ENCODE data around the gene IQUB. TPM values are rescaled to one million over a fixed set of nuclear protein-coding genes. Genes with fewer than 3 reads are reported as not detected.

IQUB gene
- total and polyA plus RNA-seq, 8 donors, result 0.87 to 3.8 (median 2.1) TPM

DNA sequence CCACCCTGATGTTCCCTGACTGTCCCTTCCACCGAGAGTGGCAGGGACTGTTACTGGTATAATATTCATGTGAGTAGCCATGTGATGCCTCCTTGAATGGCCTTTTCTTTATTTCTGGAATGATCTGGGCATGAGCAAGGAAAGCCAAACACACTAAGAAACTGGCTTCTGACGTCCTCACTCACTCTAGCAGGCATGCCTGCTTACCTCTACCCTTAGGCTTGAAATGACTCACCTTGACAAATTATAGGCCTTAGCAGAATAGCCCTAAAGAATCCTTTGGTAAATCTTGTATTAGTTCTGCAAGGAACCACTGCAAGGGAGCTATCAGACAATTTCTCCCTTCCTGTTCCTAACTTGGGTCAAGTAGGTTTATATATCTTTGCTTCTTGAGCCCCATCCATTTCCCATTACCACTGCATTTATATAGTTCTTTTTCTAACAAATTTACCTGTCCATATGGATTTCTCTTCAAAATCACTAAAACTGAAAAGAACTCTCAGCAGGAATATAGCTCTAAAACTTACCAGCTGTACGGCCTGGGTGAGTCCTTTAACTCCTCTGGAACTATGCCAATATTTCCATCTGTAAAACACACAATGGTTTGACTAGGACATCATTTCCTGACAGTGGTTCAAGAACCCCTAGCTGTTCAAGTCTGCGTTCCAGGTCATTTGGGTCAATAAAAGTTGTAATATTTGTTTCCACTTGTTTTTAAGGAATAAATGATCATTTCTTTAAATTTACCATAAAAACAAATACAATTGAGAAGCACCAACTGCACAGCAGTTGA, 36.2 kb upstream of the IQUB start:
- H3K27me3 ChIP-seq, result no peaks in the 10 kb centered on the region
- H3K4me1 ChIP-seq, result no peaks in the 10 kb centered on the region
- TF ChIP-seq, protein P1, sequence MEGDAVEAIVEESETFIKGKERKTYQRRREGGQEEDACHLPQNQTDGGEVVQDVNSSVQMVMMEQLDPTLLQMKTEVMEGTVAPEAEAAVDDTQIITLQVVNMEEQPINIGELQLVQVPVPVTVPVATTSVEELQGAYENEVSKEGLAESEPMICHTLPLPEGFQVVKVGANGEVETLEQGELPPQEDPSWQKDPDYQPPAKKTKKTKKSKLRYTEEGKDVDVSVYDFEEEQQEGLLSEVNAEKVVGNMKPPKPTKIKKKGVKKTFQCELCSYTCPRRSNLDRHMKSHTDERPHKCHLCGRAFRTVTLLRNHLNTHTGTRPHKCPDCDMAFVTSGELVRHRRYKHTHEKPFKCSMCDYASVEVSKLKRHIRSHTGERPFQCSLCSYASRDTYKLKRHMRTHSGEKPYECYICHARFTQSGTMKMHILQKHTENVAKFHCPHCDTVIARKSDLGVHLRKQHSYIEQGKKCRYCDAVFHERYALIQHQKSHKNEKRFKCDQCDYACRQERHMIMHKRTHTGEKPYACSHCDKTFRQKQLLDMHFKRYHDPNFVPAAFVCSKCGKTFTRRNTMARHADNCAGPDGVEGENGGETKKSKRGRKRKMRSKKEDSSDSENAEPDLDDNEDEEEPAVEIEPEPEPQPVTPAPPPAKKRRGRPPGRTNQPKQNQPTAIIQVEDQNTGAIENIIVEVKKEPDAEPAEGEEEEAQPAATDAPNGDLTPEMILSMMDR (IDR thresholded peaks at IDR 0.05), result no peak
- H3K9me3 ChIP-seq, result no peaks in the 10 kb centered on the region
- ATAC-seq (no peak), DNase-seq (no peak)
- H3K27ac ChIP-seq, result no peak overlapping the region
- H3K36me3 ChIP-seq, result no peaks in the 10 kb centered on the region
- no peak overlapping the region for H3K4me3 ChIP-seq
- intact Hi-C loops (cut with DNase I), result no loop called here

DNA sequence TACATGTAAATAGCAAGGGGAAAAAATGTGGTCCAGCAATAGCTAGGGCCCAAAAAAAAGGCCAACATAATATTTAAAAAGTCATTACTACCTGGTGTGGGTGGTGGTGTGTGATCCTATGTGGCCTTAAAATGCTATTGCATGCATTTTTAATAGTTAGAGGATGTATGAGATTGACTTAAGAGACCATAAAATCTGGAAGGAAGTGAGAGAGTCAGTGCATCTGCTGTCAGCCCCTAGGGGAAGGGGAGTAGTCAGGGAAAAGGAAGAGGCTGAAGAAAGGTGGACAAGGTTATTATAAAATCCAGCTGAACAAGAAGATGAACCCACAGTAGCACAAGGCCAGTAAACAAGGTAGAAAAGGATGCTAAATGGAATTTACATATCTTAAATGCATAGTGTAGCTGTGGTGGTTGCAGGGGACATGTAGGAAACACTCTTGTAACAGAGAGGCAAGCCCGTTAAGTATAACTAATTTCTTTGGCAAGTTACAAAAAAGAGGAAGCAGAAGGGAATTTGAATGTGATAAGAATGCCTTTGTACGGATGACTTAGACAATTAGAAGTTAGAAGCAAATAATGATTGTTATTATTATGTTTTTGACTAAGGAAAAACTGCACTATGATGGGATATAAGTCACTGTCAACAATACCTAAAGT, 35.1 kb upstream of the IQUB start:
- ATAC-seq, result no peak
- Histone ChIP-seq H3K4me3 (no peak overlapping the region), H3K27ac (no peak overlapping the region), H3K27me3 (no peaks in the 10 kb centered on the region), H3K36me3 (no peaks in the 10 kb centered on the region), H3K9me3 (no peaks in the 10 kb centered on the region), H3K4me1 (no peaks in the 10 kb centered on the region)
- intact Hi-C loops (cut with DNase I), result no loop called here
- TF ChIP-seq, protein P1 (IDR thresholded peaks at IDR 0.05), result no peak
- no peak for DNase-seq

DNA sequence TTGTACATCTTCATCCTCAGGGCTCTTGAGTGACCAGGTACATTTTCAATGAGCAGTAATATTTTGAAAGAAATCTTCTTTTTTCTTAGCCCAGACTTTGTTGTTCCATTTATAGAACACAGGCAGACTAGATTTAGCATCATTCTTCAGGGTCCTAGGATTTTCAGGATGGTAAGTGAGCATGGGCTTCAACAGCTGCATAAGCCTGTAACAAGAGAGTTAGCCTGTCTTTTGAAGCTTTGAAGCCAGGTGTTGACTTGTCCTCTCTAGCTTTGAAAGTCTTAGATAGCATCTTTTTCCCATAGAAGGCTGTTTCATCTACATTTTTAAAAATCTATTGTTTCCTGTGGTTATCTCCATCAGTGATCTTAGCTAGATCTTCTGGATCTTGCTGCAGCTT, 27.7 kb upstream of the IQUB start:
- TF ChIP-seq, protein P1 (IDR thresholded peaks at IDR 0.05), result no peak
- intact Hi-C loops (cut with DNase I), result no loop called here
- DNase-seq, result no peak
- no peak overlapping the region for H3K27ac ChIP-seq
- no peaks in the 10 kb centered on the region for H3K9me3 ChIP-seq
- H3K36me3 ChIP-seq, result no peaks in the 10 kb centered on the region
- peaks cover 0 to 4% of the 10 kb centered on the region in 2 donors for H3K4me1 ChIP-seq
- no peaks in the 10 kb centered on the region for H3K27me3 ChIP-seq
- no peak for ATAC-seq
- H3K4me3 ChIP-seq, result no peak overlapping the region

DNA sequence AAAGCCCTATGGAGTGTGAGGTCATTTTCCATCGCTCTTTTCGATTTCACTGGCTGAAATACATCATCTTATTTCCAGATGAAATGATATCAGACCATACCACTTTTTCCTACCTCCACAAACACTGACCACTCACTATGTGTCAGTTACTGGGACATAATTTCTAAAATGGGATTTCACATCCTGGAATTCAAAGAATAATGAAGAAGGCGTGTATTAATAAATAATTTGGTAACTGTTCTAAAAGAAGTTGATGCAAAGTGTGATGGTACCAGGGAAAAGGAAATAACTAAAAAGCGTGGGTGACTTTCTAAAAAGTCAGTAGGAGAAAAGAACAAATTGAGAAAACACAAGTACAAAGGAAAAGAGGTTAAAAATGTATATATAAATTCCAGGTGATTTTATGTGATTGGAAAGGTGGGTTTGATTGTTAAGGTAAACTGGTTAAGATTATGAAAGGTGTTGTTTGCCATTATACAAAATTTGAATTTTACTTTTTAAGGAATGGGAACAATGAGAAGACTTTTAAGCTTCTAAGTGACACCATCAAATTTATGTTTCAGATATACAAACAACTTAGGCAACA, 24.0 kb upstream of the IQUB start:
- Histone ChIP-seq H3K9me3 (no peaks in the 10 kb centered on the region), H3K4me1 (peaks cover 9 to 33% of the 10 kb centered on the region in 2 donors), H3K27me3 (no peaks in the 10 kb centered on the region), H3K36me3 (no peaks in the 10 kb centered on the region), H3K27ac (peak overlapping the region; percentile 85), H3K4me3 (peak overlapping the region; percentile 62 to 65)
- DNase-seq, result peak in 1 of 4 donors; percentile 18
- TF ChIP-seq, protein P1 (IDR thresholded peaks at IDR 0.05), result no peak
- ATAC-seq, result no peak
- intact Hi-C loops (cut with DNase I), result no loop called here

All from left lung (tissue), 10 donors.